Right renal cortex interstitium (tissue), 3 donors: ENCODE measurements around the gene DCLK1. TPM values are rescaled to one million over a fixed set of nuclear protein-coding genes. Genes with fewer than 3 reads are reported as not detected.

Experiments
- DNase-seq, 3 donors: peaks; one replicate each; pipeline ENCODE4 v3.0.0-alpha.2; 2013; ENCODE audit warnings: low read depth in 3 of 3, low spot score in 2 of 3
- polyA plus RNA-seq, 3 donors: library from polyadenylated mRNA; unstranded; fragments of 120-200 nt; gene quantifications; one replicate each; pipeline ENCODE4 v1.2.1, GENCODE V29; 2013; ENCODE audit not compliant: insufficient read length in 3 of 3

The DCLK1 gene
- 1 to 10 TPM; 3.5 to 6.3 (median 4.4) TPM for polyA plus RNA-seq

DNA sequence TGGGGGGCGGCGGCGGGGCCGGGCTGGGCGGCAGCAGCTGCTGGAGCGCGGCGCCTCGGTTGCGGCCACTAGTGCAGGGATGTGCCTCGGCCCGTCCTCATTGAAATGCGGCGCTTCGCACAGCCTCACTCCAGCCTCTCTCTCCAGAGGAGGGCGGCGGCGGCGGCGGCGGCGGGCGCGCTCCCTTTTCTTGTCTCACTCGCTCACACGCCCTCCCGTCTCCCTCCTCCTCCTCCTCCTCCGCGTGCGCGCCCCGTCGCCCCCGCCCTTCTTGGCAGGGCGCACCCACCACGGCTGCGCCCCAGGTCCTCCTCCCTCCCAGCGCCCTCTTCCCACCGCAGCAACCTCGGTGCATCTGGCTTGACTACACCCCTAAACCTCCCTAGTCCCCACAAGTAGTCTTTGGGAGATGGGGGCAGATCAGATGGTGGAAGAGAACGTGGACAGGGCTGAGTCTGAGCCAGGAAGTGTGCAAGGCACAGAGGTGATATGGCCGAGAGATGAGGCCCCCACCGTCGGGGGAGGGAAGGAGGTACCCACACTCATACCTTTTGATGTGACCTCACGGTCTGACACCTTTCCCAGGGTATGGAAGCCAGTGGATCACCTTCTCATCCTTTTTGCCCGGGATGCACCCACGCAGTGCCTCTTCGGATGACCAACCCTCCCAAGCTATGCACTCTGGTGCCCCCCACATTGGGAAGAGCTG, at the start of gene DCLK1:
Gene DCLK1, minus strand, starts transcription at position 161 of the 709 bp plus-strand sequence.
- no peak for DNase-seq

DNA sequence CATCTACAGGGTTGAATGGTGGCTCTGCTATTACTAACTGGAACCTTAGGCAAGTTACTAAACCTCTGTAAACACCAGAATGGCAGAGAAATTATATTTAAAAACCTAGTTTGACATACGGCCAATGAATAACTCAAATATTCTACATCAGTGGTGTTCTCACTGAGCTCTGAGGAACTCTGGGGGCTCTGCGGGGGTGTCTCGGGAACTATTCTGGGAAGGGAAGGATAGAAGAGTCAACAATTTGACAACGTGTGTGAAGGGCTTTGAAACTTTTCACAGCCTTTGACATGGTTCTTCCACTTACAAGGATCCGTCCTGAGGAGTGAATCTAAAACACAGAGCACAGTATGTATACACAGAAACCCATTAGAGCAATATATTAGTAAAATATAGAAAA, 44.4 kb upstream of the DCLK1 start:
- no peak for DNase-seq

DNA sequence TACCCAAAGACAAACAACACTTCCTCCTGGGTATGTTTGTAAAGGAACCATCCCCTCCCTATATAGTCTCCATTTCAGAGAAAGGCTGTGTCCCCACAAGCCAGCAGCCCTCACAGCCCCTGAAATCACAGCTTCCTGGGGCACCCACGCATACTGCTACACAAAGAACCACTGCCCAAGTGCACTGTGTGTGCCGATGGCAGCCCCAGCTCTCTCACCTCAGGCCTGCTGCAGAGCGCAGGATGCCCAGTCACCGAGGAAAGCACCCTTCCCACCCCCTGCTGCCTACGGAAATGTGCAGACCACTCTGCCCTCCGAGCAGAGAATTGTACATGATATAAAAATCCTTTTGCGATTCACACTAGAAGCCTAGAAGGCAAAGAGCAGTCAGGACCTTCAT, 43.7 kb upstream of the DCLK1 start:
- no peak for DNase-seq

DNA sequence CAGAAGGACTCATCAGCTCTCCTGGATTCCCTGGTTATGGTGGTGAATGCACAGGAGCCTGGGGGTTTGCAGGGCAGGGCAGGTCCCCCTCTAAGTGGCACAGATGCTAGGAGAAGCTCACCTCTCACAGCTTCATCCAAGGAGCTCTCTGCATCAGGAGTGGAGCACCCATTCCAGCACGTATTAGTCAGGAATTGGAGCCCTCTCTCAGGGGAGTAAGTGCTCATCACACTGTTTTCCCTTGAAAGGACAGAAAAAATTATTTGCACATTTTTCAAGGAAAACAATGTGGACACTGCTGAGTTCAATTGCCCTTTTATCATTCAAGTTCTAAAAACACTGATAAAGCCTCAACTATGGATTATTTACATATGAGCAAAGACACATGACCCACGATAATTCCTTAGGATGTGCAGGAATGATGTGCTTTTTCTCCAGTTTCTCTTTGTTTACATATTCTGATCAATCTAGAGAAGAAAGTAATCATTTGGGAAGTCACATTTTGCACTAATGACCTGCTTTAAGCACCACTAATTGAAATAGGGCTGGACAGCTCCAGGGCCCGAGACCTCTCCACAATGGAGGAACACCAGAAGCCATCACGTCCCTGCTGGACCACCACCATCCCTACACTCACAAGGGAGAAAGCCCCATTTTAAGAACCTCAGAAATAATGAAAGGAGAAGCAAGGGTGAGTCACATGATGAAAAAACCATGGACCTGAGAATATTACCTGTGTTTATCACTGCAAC, 42.6 kb upstream of the DCLK1 start:
- DNase-seq = no peak

DNA sequence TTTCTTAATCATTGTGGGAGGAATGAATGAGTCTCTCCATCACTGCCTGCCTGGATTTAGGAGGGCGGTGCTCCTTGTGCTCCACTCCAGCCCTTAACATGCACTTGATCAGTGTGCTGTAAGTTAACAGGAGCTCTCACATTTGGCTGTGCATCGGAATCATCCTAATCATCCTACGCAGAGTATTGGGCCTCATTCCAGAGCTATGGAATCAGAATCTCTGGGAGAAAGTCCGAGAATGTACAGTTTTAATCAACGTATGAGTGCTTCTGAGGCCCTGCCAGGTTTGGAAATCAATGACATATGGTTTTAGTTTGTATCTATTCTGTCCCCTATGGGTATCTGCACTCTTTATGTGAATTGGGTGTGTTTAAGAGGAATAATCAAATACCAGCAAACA, 34.9 kb upstream of the DCLK1 start:
- DNase-seq = no peak

DNA sequence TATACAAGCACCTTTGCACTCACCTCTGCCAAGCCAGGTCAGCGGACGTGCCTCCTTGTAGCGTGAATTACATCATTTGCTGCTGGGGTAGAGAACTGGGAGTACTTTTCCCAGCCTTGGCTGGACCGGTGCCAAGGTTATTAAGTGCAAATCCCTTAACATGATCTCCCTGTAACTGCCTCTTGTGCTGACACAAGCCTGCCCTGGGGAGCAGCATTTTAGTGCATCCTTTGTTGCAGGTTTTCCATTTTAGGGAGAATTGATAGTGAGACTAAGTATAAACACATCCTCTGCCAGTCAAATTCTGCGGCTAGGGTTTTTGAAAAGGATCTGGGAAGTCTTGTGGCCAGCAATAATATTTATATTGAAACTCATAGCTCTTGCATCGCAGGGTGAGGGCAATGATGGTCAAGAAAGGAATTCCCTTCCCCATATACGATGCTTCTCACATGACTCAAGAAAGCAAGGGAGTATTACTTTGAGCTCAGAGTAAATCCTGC, 32.7 kb upstream of the DCLK1 start:
- DNase-seq = peak; percentile 18 to 47 (median 46)

DNA sequence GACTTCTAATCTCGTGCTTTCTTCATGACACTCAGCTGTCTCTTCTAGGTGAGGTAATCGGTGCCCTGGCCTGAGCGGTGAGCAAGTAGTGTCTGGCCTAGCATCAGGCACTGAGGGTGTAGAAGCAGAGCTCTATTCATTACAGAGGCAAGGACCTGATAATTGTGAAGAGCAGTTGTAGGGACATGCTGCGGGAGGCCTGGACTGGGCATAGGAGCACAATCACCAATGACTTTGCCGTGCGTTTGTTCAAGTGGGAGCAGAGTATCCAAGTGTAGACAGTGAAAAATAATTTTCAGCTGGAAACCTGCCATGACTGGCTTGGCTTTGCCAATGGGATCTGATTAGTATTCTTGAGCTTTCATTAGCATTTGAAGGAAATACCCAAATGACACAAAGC, 32.1 kb upstream of the DCLK1 start:
- DNase-seq = no peak

DNA sequence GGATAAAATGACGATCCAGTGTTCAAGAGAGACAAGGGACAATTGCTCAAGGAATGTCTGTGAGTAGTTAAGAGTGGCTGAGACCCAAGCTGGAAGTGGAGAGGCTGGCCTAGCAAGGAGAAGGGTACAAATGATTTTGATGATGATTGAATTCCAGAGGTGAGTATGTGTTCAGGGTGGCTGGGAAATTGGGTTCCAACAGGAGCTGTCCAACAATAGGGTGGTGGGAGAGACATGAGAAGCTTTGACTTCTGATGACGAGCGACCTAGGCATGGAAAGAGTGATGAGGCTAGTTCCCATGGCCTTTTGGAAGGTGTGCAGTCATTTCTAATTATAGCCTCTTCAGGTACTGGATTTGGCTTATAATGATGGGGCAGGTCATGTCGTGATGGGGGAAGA, 29.1 kb upstream of the DCLK1 start:
- DNase-seq = no peak

DNA sequence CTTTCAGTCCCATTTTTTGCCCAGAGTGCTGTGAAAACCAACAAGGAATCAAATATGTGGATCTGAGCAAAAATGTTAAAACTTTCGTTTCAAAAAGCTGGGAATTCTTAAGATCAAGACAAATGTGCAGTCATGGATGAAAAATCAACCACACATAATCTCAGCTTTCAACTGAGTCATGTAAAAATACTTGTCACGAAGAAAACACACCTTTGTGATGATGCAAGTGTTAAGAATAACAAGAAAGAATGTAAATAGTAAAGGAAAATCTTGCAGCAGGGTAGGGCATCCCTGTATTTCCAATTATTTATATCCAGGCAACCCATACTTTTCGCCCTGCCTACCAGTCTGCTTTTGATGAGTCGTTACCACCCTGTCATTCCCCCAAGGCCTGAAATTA, 27.4 kb upstream of the DCLK1 start:
- no peak for DNase-seq

DNA sequence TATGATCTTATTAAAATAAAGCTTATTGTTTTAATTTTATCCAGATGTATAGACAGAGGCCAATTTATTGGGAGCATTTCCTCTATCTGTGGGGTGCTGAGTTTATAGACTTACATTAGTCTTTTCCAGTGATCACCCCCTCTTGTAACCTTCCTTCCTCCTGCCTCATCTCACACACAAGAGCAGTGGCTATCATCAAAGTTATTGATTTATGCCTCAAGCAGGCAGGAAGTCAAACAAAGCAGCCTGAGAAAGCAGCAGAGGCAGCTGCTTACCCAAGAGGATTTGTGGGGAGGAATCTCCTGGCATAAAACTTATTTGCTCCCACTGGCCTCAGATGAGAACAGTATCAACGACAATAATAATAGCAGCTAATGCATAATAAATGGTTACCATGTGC, 26.3 kb upstream of the DCLK1 start:
- no peak for DNase-seq

DNA sequence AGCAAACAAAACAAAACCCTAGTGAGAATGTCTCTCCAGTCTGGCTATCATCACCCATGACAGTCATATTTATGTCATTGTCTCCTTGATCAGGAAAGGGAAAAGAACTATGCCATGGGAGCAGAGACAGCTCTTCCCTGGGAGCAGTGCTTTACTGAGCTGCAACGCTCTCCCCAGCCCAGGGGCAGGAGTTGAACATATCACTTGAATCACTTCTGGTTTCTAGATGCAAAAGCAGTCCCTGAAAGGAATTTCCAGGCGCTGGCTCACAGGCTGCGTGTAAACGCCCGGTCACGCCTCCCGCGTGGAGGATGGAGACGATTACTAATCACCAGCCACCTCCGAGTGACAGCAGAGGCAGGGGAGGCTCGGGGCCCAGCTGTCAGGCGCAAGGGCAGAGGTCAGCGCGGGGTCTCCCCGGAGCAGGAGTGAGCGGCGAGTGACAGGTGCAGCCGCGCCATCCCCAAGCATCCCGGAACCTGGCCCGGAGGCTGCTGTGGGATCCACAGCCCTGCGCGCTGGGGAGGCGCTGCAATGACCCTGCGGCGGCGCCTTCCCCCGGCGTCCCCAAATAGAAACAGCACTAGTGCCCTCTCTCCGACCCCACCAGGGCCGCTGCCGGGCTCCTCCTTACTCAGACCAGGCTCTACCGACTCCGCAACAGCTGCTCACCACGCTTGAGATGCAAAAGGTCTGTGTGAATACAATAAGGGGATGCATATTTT, 23.5 kb upstream of the DCLK1 start:
- no peak for DNase-seq

DNA sequence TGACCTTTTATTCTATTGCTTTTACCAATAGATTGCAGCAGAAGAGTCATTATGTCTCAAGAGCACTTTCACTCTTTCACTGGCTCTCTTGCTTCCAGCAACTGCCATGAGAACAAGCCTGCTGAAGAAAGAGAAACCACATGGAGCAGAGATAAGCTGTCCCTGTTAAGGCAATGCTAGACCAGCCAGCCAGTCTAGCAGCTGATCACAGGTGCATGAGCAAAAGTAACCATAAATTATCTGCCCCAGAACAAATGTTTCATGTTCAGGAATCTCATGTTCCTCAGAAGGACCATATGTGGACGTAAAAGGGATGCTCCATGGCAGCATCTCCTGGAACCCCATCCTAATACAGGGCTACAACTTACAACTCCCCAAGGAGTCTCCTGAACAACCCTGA, 20.4 kb upstream of the DCLK1 start:
- no peak for DNase-seq

DNA sequence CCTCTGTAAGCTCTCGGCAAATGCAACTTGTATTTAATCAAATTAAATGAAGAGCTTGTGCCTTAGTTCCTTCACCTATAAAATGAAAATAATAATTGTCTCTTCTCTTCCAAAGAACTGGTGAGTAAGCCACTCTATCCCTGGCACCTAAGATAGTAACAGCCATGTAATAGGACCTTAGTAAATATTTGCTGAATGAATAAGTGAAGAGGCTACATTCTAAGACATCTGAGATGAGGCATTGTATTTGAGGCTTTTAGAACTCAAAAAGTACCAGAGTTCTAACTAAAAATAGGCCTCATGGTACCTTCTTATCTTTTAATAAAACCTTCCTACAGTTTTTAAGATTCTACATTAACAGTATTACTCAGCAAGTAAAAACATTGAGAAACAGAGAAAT, 17.3 kb upstream of the DCLK1 start:
- DNase-seq = no peak

DNA sequence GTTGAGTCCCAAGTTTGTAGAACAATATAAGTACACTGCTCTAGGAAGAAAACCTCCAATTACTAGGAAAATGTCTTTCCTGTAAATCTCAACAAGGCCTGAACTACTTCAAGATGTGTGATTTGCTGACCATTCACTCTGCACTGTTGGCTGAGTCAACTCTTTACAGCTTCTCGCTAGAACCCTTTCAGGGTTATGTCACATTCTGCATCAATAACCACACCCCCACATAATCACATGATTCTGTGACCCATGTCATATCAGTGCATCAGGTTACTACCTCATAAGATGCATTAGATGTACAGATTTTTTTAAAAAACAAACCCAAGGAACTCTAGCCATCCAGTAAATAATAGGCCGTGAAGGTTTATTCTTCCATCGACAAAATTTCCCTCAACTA, 16.1 kb upstream of the DCLK1 start:
- no peak for DNase-seq

DNA sequence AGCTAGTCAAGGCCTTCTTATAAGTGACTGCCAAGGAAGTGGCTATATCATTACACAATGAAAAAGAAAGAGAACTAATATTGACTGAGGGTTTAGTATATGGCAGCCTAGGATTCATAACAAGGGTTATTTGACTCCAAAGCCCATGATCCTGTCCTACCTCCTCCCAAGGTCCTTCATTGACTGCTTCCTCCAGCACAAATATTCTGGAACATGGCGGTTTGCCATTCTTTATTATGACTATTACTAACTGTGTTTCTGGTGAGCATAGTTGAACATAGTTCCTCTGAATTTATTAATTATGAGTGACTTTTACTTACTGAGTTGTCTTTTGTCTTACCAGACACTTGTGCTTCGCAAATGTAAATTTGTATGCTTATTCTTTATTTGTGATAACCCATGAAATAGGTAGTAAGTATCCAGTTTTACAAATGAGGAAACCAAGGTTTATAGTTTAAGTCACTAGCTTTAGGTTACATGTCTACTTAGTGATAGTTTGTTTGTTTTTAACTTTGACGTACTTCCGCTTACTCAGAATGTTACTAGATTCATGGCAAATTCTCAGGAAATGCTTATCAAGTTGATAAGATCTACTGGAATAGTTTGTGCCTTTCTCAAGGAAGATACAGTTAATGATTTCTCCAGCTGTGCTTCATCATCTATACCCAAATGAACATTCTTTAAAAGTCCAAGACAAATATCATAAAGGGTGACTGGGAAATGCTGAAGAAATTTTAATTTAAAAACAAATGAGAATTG, 15.5 kb upstream of the DCLK1 start:
- no peak for DNase-seq

DNA sequence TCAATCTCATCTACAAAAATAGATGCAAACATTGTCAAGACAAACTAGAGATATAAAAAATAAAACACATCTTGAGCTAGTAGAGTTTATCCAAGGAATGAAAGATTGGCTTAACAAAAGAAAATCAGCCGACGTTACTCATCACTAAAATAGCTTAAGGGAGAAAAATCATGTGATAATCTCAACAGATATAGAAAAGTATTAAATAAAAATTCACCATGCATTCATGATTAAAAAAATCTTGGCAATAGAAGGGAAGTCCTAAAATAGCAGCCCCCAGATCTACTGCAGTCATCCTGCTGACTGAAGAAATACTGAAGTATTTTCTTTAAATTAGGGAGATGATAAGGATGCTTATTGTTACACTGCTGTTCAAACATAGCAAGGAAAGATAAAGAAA, 12.6 kb upstream of the DCLK1 start:
- no peak for DNase-seq

DNA sequence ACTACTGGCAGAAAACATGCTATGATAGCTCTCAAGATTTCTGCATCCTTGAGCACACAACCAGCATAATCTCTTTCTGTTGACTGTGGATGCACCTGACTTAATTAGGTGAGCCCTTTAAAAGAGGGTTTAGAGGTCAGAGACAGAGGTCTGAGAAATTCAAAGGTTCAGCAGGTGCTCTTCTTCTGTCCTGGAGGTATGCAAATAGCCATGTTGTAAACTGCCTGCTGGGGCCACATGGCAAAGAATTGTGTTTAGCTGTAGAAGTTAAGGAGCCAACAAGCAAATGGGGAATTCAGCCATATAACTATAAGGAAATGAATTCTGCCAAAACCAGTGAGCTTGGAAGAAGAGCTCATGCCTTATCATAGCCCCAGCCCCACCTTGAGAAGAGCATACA, 11.6 kb upstream of the DCLK1 start:
- DNase-seq = no peak

DNA sequence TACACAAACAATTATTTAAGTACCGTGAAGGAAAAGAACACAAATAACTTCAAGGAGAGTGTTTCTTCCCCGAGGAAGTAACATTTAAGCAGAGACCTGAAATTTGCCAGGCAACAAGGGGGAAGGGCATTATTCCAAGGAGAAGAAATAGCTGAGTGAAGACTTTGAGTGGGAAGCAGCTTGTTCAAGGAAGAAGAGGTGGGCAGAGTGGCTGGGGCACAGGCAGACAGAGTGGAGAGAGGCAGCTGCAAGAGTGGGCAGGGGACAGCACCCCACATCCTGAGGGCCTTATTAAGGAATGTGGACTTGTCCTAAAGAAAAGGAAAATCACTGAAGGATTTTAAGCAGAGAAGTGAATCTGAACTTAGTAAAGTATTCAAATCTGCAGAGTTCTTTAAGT, 4.7 kb upstream of the DCLK1 start:
- no peak for DNase-seq

DNA sequence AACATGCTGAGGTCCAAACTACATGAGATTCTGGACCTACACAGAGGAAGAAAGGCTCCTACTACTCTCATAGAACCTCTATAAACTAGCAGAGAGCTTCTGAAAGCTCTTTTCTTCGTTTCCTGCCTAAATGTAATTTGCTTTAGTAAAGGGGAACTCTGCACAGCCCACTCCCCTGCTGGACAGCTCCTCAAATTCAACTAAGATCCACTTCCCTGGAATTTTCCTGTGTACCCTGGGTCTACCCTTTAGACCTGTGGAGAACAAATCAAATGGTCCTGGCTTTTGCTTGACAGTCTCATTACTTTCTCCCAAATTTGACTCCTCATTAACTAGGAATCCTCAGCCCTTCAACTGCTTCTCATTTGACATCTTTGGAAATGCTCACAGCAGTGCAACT, 3.5 kb upstream of the DCLK1 start:
- DNase-seq = no peak

DNA sequence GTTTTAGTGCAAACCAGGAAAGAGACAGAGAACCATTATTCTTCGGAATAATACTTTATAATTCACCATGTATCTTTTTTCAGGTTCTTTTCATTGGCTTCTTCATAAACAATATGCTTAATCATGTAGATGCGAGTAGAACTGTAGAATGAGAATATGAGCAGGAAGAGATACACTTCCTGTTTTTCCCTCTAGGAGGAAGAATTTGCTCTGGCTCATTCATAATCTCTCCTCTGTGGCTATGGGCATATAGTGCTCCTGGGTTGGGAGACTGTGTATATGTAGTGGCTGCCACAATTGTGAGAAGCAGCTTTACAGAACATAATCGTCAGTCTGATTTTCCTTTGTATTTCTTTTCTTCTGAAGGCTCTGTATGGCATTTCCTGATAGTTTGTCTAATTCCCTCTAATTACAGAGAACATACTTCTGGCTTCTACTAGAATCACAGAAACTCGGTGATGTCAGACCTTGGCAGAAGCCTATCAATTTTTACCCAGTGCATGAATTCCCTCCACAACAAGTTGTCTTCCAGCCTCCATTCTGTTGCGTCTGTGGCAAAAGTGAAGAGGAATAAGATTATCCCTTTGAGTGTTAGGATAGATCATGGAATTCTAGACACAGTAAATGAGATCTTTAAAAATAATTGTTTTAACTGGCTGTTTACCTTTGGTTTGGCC, 2.9 kb upstream of the DCLK1 start:
- no peak for DNase-seq
